HepG2 (cell line): Measurements from ENCODE around the gene RAB11FIP5. TPM values are rescaled to one million over a fixed set of nuclear protein-coding genes. Genes with fewer than 3 reads are reported as not detected.

Experiments used
- ELF4 ChIP-seq: sonication (generic); formaldehyde crosslinking; IDR thresholded peaks from 2 replicates; pipeline ENCODE4 v1.5.0; 2020; ENCODE audit warnings: missing genetic modification reagents, mild to moderate bottlenecking, moderate library complexity, borderline replicate concordance
- ESRRA ChIP-seq: sonication (generic); formaldehyde crosslinking; IDR thresholded peaks from 2 replicates; pipeline ENCODE4 v1.5.1; 2020; ENCODE audit warnings: mild to moderate bottlenecking, low read depth, missing genetic modification reagents
- KMT2A ChIP-seq: sonication (generic); formaldehyde crosslinking; IDR thresholded peaks from 2 replicates; pipeline ENCODE4 v1.4.0; 2020; ENCODE audit warnings: missing genetic modification reagents
- PAXIP1 ChIP-seq: sonication (generic); formaldehyde crosslinking; conservative IDR thresholded peaks from 2 replicates; pipeline ENCODE4 v1.4.0; 2020; ENCODE audit warnings: mild to moderate bottlenecking, missing genetic modification reagents, moderate library complexity
- RNF219 ChIP-seq: sonication (generic); formaldehyde crosslinking; IDR thresholded peaks from 2 replicates; pipeline ENCODE4 v1.5.0; 2020; ENCODE audit warnings: mild to moderate bottlenecking, missing genetic modification reagents
- SOX13 ChIP-seq, 3 experiments: fragments of 450-650 bp in 1 of 3; sonication (generic) in 1 of 3; formaldehyde crosslinking in 1 of 3; IDR thresholded peaks in 2 of 3; conservative IDR thresholded peaks in 1 of 3; 2 replicates each; pipeline versions ENCODE4 v1.5.0 to v1.6.1; 2016 to 2020; ENCODE audit warnings: antibody characterized with exemption in 1 of 3, mild to moderate bottlenecking in 1 of 3, missing compliant biosample characterization in 1 of 3, missing genetic modification reagents in 1 of 3, moderate library complexity in 1 of 3
- ZNF207 ChIP-seq: fragments of 450-650 bp; IDR thresholded peaks from 2 replicates; pipeline ENCODE4 v1.6.1; 2016; ENCODE audit warnings: antibody characterized with exemption, borderline replicate concordance
- ZNF260 ChIP-seq: sonication (generic); formaldehyde crosslinking; IDR thresholded peaks from 2 replicates; pipeline ENCODE4 v1.4.0; 2020; ENCODE audit warnings: missing genetic modification reagents, low read depth, mild to moderate bottlenecking, borderline replicate concordance
- ZNF296 ChIP-seq: sonication (generic); formaldehyde crosslinking; conservative IDR thresholded peaks from 2 replicates; pipeline ENCODE4 v1.5.0; 2020; ENCODE audit warnings: mild to moderate bottlenecking, missing genetic modification reagents
- ZNF567 ChIP-seq: sonication (generic); formaldehyde crosslinking; IDR thresholded peaks from 2 replicates; pipeline ENCODE4 v1.8.1; 2023; ENCODE audit warnings: mild to moderate bottlenecking, missing genetic modification reagents, borderline replicate concordance
- ZNF607 ChIP-seq: sonication (generic); formaldehyde crosslinking; IDR thresholded peaks from 2 replicates; pipeline ENCODE4 v1.5.1; 2020; ENCODE audit warnings: missing genetic modification reagents, mild to moderate bottlenecking, borderline replicate concordance
- ZNF646 ChIP-seq: sonication (generic); formaldehyde crosslinking; IDR thresholded peaks from 2 replicates; pipeline ENCODE4 v1.9.0; 2021; ENCODE audit warnings: mild to moderate bottlenecking, missing genetic modification reagents
- ZNF672 ChIP-seq: sonication (generic); formaldehyde crosslinking; IDR thresholded peaks from 2 replicates; pipeline ENCODE4 v1.8.1; 2022; ENCODE audit warnings: missing genetic modification reagents
- ZNF724P ChIP-seq: sonication (generic); formaldehyde crosslinking; IDR thresholded peaks from 2 replicates; pipeline ENCODE4 v1.8.0; 2022; ENCODE audit warnings: missing genetic modification reagents, borderline replicate concordance
- polyA plus RNA-seq, 8 experiments: library from polyadenylated mRNA; depleted of rRNA in 3 of 8; stranded (reverse) in 7 of 8; unstranded in 1 of 8; fragments of >200 nt; fragmentation: Illumina TruSeq in 4 of 8; extraction: Trizol in 4 of 8; gene quantifications; 2 replicates each; pipeline versions ENCODE4 v1.2.1 to v1.2.3, GENCODE V29; 2011 to 2016; ENCODE audit warnings: low read depth in 4 of 8, missing spikeins in 1 of 8, mixed read lengths in 1 of 8; ENCODE audit not compliant: insufficient read depth in 1 of 8
- total RNA-seq, 5 experiments: library from RNA; depleted of rRNA; stranded (reverse); fragments of >200 nt; fragmentation: Illumina TruSeq; extraction: Trizol; gene quantifications; 2 replicates each; pipeline ENCODE4 v1.2.3, GENCODE V29; 2016; ENCODE audit warnings: low read depth in 1 of 5

The RAB11FIP5 gene
- total and polyA plus RNA-seq, 2 of the 13 experiments (the other 11 are each of a cell fraction or from before 2014, with no cell fraction given): 9.4 to 22.9 TPM

- no peak for TF ChIP-seq ZNF646 (CRISPR knock-in tag)
- TF ChIP-seq ZNF260 (CRISPR knock-in tag): no peak
- no peak; the same call in 1 of the 2 replicates for TF ChIP-seq ZNF296 (CRISPR knock-in tag)
- no peak for TF ChIP-seq ZNF672 (CRISPR knock-in tag)
- TF ChIP-seq ZNF607 (CRISPR knock-in tag): peak; percentile 85; the same call in 1 of the 2 replicates
- TF ChIP-seq ZNF207: no peak
- no peak for TF ChIP-seq RNF219 (CRISPR knock-in tag)
- TF ChIP-seq ELF4: peak; percentile 77; the same call in 1 of the 2 replicates
- TF ChIP-seq SOX13 (IDR thresholded peaks at IDR 0.05): no peak
- no peak; a peak in 2 of 4 replicates for TF ChIP-seq SOX13 (CRISPR knock-in tag; conservative IDR thresholded peaks at IDR 0.05 in 1 of 2, IDR thresholded peaks at IDR 0.05 in 1 of 2)
- TF ChIP-seq ESRRA (CRISPR knock-in tag): 0 out of 2 replicates have a peak, but pooled peaks have one; percentile 66
- no peak for TF ChIP-seq ZNF567
- no peak for TF ChIP-seq ZNF724P (CRISPR knock-in tag)
- TF ChIP-seq PAXIP1 (CRISPR knock-in tag): 0 out of 2 replicates have a peak, but pooled peaks have one; percentile 29
- 0 out of 2 replicates have a peak, but pooled peaks have one; percentile 17 for TF ChIP-seq KMT2A (CRISPR knock-in tag)
These were observed 41.2 kb downstream of the RAB11FIP5 start, which contains the start of gene SFXN5 (continued) for GRCh38 chr2:73071360-73072128.
